IPS DF 6.9 (cell line): ENCODE results near the gene SMARCD2.

Source experiments
- DNase-seq: peaks from one replicate; pipeline ENCODE4 v3.0.0-alpha.2; 2013; ENCODE audit warnings: low read depth, low spot score
- H3K27ac ChIP-seq: one replicate; pipeline ENCODE4 v1.5.1; 2013; ENCODE audit warnings: low read length, control low read depth
- H3K27me3 ChIP-seq: 2 replicates; pipeline ENCODE4 v1.6.1; 2013; ENCODE audit warnings: mild to moderate bottlenecking, low read length; ENCODE audit not compliant: control insufficient read depth, insufficient read depth
- H3K36me3 ChIP-seq: 2 replicates; pipeline ENCODE4 v1.6.1; 2013; ENCODE audit warnings: low read length; ENCODE audit not compliant: control insufficient read depth, insufficient read depth
- H3K4me1 ChIP-seq: 2 replicates; pipeline ENCODE4 v1.6.1; 2013; ENCODE audit warnings: low read length; ENCODE audit not compliant: control insufficient read depth, insufficient read depth
- H3K4me3 ChIP-seq: 2 replicates; pipeline ENCODE4 v1.5.1; 2013; ENCODE audit warnings: mild to moderate bottlenecking, low read length
- H3K9me3 ChIP-seq: 2 replicates; pipeline ENCODE4 v1.6.1; 2013; ENCODE audit warnings: low read length, inconsistent platforms; ENCODE audit not compliant: control insufficient read depth, insufficient read depth
- WGBS: extraction: QIAGEN DNeasy Blood & Tissue Kit; methylation state at CpG from one replicate; pipeline ENCODE4 v1.1.7; 2013; ENCODE audit warnings: mixed read lengths, missing lambda C conversion rate; ENCODE audit not compliant: insufficient read length, insufficient coverage; 5-methylcytosine and 5-hydroxymethylcytosine counted together

SMARCD2 gene

DNA sequence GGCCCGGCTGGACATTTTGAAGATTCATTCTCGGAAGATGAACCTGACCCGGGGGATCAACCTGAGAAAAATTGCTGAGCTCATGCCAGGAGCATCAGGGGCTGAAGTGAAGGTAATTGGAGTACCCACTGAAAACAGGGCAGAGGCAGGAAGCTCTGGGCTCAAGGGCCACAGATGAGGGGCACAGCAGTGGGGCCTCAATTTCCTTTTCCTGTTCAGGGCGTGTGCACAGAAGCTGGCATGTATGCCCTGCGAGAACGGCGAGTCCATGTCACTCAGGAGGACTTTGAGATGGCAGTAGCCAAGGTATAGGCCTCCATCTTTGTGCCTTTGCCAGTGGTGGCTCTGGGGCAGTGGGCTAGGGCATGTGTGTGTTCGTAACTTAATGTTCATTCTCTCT lies 11.0 kb downstream of the SMARCD2 start:
- Histone ChIP-seq H3K36me3 (peaks cover 50% of the 10 kb centered on the region), H3K4me3 (no peak overlapping the region), H3K9me3 (no peaks in the 10 kb centered on the region), H3K27ac (no peak overlapping the region), H3K27me3 (no peaks in the 10 kb centered on the region), H3K4me1 (no peaks in the 10 kb centered on the region)
- DNase-seq = no peak
- no CpG with 5 or more reads among the region's 8 CpGs for WGBS

DNA sequence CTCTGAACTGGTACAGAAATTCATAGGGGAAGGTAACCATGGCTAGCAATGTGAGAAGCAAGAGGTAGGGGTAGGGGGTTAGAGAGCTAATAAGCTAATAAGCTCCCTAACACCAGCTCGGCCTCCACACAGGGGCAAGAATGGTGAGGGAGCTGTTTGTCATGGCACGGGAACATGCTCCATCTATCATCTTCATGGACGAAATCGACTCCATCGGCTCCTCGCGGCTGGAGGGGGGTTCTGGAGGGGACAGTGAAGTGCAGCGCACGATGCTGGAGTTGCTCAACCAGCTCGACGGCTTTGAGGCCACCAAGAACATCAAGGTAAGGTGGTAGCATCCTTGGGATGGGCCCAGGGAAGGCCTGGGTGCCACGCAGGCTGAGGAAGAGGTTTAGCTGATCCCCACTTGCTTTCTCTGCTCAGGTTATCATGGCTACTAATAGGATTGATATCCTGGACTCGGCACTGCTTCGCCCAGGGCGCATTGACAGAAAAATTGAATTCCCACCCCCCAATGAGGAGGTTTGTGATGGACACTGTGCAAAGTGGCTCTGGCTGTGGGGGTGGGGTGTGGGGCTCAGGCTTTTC lies 11.5 kb downstream of the SMARCD2 start:
- Histone ChIP-seq H3K27me3 (no peaks in the 10 kb centered on the region), H3K9me3 (no peaks in the 10 kb centered on the region), H3K4me3 (no peak overlapping the region), H3K36me3 (peaks cover 50% of the 10 kb centered on the region), H3K4me1 (no peaks in the 10 kb centered on the region), H3K27ac (no peak overlapping the region)
- WGBS = no CpG with 5 or more reads among the region's 15 CpGs
- no peak for DNase-seq

GRCh38 chr17:63830278-63830677 lies 12.2 kb downstream of the SMARCD2 start:
- no peak for DNase-seq
- no peaks in the 10 kb centered on the region for H3K27me3 ChIP-seq
- no peak overlapping the region for H3K4me3 ChIP-seq
- no peaks in the 10 kb centered on the region for H3K9me3 ChIP-seq
- no peaks in the 10 kb centered on the region for H3K4me1 ChIP-seq
- no CpG with 5 or more reads among the region's 5 CpGs for WGBS
- H3K36me3 ChIP-seq = peaks cover 52% of the 10 kb centered on the region
- H3K27ac ChIP-seq = no peak overlapping the region

DNA sequence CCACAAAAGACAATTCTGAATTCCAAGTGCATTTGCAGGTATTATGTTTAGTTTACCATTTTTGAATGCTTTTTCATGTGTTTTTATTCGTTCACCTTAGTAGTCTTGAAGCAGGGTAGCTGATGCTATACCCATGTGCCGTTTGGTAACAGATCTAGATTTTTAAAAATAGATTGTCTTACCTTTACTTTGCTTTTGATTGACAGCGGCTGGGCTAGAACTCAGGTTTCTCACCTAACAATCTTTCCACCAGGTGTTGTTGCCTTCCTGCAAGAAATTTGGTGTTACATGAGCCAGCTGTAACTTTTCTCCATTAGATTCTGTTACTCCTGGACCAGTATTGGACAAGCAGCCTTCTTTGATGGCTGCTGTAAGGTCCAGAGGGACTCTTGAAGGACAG lies 13.5 kb downstream of the SMARCD2 start:
- DNase-seq = no peak
- WGBS = no CpG with 5 or more reads among the region's 3 CpGs
- peaks cover 58% of the 10 kb centered on the region for H3K36me3 ChIP-seq
- H3K4me1 ChIP-seq = no peaks in the 10 kb centered on the region
- no peak overlapping the region for H3K27ac ChIP-seq
- H3K4me3 ChIP-seq = no peak overlapping the region
- H3K9me3 ChIP-seq = no peaks in the 10 kb centered on the region
- H3K27me3 ChIP-seq = no peaks in the 10 kb centered on the region

DNA sequence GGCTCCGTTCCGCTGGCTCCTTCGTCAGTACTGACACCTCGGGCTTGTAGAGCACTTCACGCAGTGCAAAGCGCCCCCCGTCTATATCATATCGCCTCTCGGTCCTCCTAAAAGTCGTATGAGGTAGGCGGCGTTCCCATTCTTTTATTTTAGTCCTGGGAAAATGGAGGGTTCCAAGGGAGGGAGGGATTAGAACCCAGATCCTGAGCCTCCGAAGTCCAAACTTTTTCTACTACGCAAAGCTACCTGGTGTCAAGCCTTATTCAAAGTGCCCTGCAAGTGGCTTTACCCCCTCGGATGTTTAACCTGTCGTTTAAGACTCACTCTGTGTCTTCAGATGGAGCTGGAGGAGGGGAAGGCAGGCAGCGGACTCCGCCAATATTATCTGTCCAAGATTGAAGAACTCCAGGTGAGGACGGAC lies 14.7 kb downstream of the SMARCD2 start:
- WGBS = no CpG with 5 or more reads among the region's 19 CpGs
- Histone ChIP-seq H3K4me1 (no peaks in the 10 kb centered on the region), H3K27me3 (no peaks in the 10 kb centered on the region), H3K27ac (no peak overlapping the region), H3K9me3 (no peaks in the 10 kb centered on the region), H3K4me3 (peak overlapping the region; percentile 89), H3K36me3 (peaks cover 54% of the 10 kb centered on the region)
- DNase-seq = no peak

DNA sequence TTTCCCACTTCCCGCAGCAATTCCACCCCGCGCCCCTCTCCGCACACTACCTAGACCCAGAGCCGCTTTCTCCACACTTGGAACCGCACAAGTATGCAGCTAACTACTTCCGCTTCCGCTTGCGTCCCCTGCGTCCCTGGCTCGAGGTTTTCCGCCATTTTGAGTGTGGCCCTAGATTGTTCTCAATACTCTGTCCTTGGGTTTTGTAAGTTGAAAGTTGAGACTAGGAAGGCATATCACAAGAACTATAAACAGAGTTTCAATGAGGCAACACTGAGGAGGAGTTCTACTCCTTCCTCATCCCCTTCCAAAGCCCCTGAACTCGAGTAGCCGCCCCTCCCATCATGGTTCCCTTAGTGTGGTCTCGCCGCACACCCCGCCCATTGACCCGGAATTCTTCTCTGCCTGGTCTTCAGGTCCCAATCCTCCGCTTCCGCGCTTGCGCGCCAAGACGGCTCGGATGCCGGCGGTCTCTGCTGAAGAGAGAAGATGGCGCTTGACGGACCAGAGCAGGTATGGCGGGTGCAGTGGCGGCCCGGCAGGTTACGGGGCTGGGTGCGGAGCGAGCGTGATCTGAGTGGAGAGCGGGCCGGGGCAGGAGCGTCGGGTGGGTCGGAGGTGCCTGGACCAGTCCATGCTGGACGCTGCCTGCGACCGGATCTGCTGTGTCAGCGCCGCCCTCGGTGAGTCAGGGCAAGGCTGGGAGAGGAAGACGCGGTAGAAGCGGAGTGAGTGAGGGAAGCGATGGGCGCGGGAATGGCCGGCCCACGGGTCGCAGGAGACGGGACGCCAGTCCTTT lies 15.3 kb downstream of the SMARCD2 start, which contains the start of the genes FTSJ3 and PSMC5:
Gene FTSJ3, minus strand, starts transcription at position 662 of the 799 bp plus-strand sequence. CDS start 761 bp downstream, outside the sequence.
Gene PSMC5, plus strand, starts transcription at position 430 of the 799 bp plus-strand sequence. Its CDS starts 60 bp downstream, at position 490.
- Histone ChIP-seq H3K9me3 (no peaks in the 10 kb centered on the region), H3K4me1 (no peaks in the 10 kb centered on the region), H3K4me3 (peak within 1 kb of the TSS; percentile 89), H3K36me3 (peaks cover 49% of the 10 kb centered on the region), H3K27me3 (no peaks in the 10 kb centered on the region), H3K27ac (no peak within 1 kb of the TSS)
- DNase-seq = peak; percentile 87
- no CpG with 5 or more reads among the region's 58 CpGs for WGBS

- H3K36me3 ChIP-seq = peaks cover 46% of the 10 kb centered on the region
- DNase-seq = no peak
Observed at GRCh38 chr17:63826468-63827001, 15.9 kb downstream of the SMARCD2 start.

GRCh38 chr17:63824362-63824761 lies 18.1 kb downstream of the SMARCD2 start:
- Histone ChIP-seq H3K27me3 (no peaks in the 10 kb centered on the region), H3K4me1 (no peaks in the 10 kb centered on the region), H3K36me3 (peaks cover 38% of the 10 kb centered on the region), H3K9me3 (no peaks in the 10 kb centered on the region), H3K27ac (no peak overlapping the region), H3K4me3 (no peak overlapping the region)
- no peak for DNase-seq
- no CpG with 5 or more reads among the region's 9 CpGs for WGBS

More at GRCh38 chr17:63826468-63827001, 15.9 kb downstream of the SMARCD2 start:
- Histone ChIP-seq H3K9me3 (no peaks in the 10 kb centered on the region), H3K4me1 (no peaks in the 10 kb centered on the region), H3K27me3 (no peaks in the 10 kb centered on the region), H3K27ac (no peak overlapping the region), H3K4me3 (peak overlapping the region; percentile 89)
- no CpG with 5 or more reads among the region's 31 CpGs for WGBS

- H3K9me3 ChIP-seq = no peaks in the 10 kb centered on the region
- no peaks in the 10 kb centered on the region for H3K27me3 ChIP-seq
- DNase-seq = no peak
Observed at GRCh38 chr17:63823659-63824331, 18.7 kb downstream of the SMARCD2 start.

GRCh38 chr17:63822537-63822936 lies 19.9 kb downstream of the SMARCD2 start:
- H3K27me3 ChIP-seq = no peaks in the 10 kb centered on the region
- DNase-seq = no peak
- H3K27ac ChIP-seq = no peak overlapping the region
- no peaks in the 10 kb centered on the region for H3K9me3 ChIP-seq
- no peaks in the 10 kb centered on the region for H3K4me1 ChIP-seq
- peaks cover 52% of the 10 kb centered on the region for H3K36me3 ChIP-seq
- no peak overlapping the region for H3K4me3 ChIP-seq

More at GRCh38 chr17:63823659-63824331, 18.7 kb downstream of the SMARCD2 start:
- no peak overlapping the region for H3K4me3 ChIP-seq
- WGBS = no CpG with 5 or more reads among the region's 13 CpGs
- H3K27ac ChIP-seq = no peak overlapping the region
- no peaks in the 10 kb centered on the region for H3K4me1 ChIP-seq
- peaks cover 39% of the 10 kb centered on the region for H3K36me3 ChIP-seq
